ENCODE data around the gene C22orf31.
A peak's percentile ranks its signal among the peaks of the same experiment; 100 is the strongest.
"Not testable (repeated sequence)": the region's sequence is repeated elsewhere in the genome, so short reads cannot be mapped to it uniquely, and the experiment has no call there.

Gene C22orf31

GRCh38 chr22:29040385-29041275 lies 21.0 kb downstream of the C22orf31 start:
- Mint-ChIP-seq H3K4me3 (no peak overlapping the region), H3K9me3 (no peaks in the 10 kb centered on the region), H3K27me3 (peaks cover 9% of the 10 kb centered on the region), H3K36me3 (ENCODE audit: insufficient read depth) (no peaks in the 10 kb centered on the region), H3K27ac (ENCODE audit: low read depth) (no peak overlapping the region), H3K4me1 (no peaks in the 10 kb centered on the region)
- ATAC-seq (replicated peaks; ENCODE audit: extremely low read depth, poor library complexity, severe bottlenecking) = no peak
- peak; percentile 39 to 43 for DNase-seq (ENCODE audit: low spot score in 2 of 2)

- not testable (repeated sequence) for H3K9me3 Mint-ChIP-seq; DNase-seq (ENCODE audit: low spot score in 2 of 2); H3K4me1 Mint-ChIP-seq; H3K27me3 Mint-ChIP-seq; ATAC-seq (replicated peaks; ENCODE audit: extremely low read depth, poor library complexity, severe bottlenecking); H3K27ac Mint-ChIP-seq (ENCODE audit: low read depth); H3K36me3 Mint-ChIP-seq (ENCODE audit: insufficient read depth); H3K4me3 Mint-ChIP-seq
Measured at GRCh38 chr22:29039684-29040083, 21.9 kb downstream of the C22orf31 start.

- no peak overlapping the region for H3K27ac Mint-ChIP-seq (ENCODE audit: low read depth)
Measured at GRCh38 chr22:29039148-29039547, 22.5 kb downstream of the C22orf31 start.

GRCh38 chr22:29037340-29037932 lies 24.2 kb downstream of the C22orf31 start:
- H3K27ac Mint-ChIP-seq (ENCODE audit: low read depth) = no peak overlapping the region
- H3K4me3 Mint-ChIP-seq = no peak overlapping the region
- no peaks in the 10 kb centered on the region for H3K4me1 Mint-ChIP-seq

More at GRCh38 chr22:29039148-29039547, 22.5 kb downstream of the C22orf31 start:
- DNase-seq (ENCODE audit: low spot score in 2 of 2) (no peak), ATAC-seq (replicated peaks; ENCODE audit: extremely low read depth, poor library complexity, severe bottlenecking) (no peak)
- H3K9me3 Mint-ChIP-seq = no peaks in the 10 kb centered on the region
- no peak overlapping the region for H3K4me3 Mint-ChIP-seq
- peaks cover 9% of the 10 kb centered on the region for H3K27me3 Mint-ChIP-seq
- H3K36me3 Mint-ChIP-seq (ENCODE audit: insufficient read depth) = no peaks in the 10 kb centered on the region
- no peaks in the 10 kb centered on the region for H3K4me1 Mint-ChIP-seq

GRCh38 chr22:29032584-29032983 lies 29.0 kb downstream of the C22orf31 start:
- H3K4me1 Mint-ChIP-seq = no peaks in the 10 kb centered on the region
- H3K36me3 Mint-ChIP-seq (ENCODE audit: insufficient read depth) = no peaks in the 10 kb centered on the region
- peaks cover 56% of the 10 kb centered on the region for H3K27me3 Mint-ChIP-seq
- H3K4me3 Mint-ChIP-seq = no peak overlapping the region
- DNase-seq (ENCODE audit: low spot score in 2 of 2) = no peak
- H3K27ac Mint-ChIP-seq (ENCODE audit: low read depth) = no peak overlapping the region
- no peaks in the 10 kb centered on the region for H3K9me3 Mint-ChIP-seq
- ATAC-seq (replicated peaks; ENCODE audit: extremely low read depth, poor library complexity, severe bottlenecking) = no peak

More at GRCh38 chr22:29037340-29037932, 24.2 kb downstream of the C22orf31 start:
- peaks cover 17% of the 10 kb centered on the region for H3K27me3 Mint-ChIP-seq
- H3K36me3 Mint-ChIP-seq (ENCODE audit: insufficient read depth) = no peaks in the 10 kb centered on the region
- no peak for ATAC-seq (replicated peaks; ENCODE audit: extremely low read depth, poor library complexity, severe bottlenecking)
- DNase-seq (ENCODE audit: low spot score in 2 of 2) = no peak
- H3K9me3 Mint-ChIP-seq = no peaks in the 10 kb centered on the region

GRCh38 chr22:29032014-29032475 lies 29.6 kb downstream of the C22orf31 start:
- no peaks in the 10 kb centered on the region for H3K9me3 Mint-ChIP-seq
- no peak overlapping the region for H3K4me3 Mint-ChIP-seq
- H3K4me1 Mint-ChIP-seq = no peaks in the 10 kb centered on the region
- no peak overlapping the region for H3K27ac Mint-ChIP-seq (ENCODE audit: low read depth)
- ATAC-seq (replicated peaks; ENCODE audit: extremely low read depth, poor library complexity, severe bottlenecking) = no peak
- no peak for DNase-seq (ENCODE audit: low spot score in 2 of 2)
- H3K36me3 Mint-ChIP-seq (ENCODE audit: insufficient read depth) = no peaks in the 10 kb centered on the region
- peaks cover 59% of the 10 kb centered on the region for H3K27me3 Mint-ChIP-seq

GRCh38 chr22:29031227-29032011 lies 30.2 kb downstream of the C22orf31 start:
- no peak for DNase-seq (ENCODE audit: low spot score in 2 of 2)
- Mint-ChIP-seq H3K4me3 (peak overlapping the region; percentile 18), H3K4me1 (no peaks in the 10 kb centered on the region), H3K36me3 (ENCODE audit: insufficient read depth) (no peaks in the 10 kb centered on the region), H3K9me3 (no peaks in the 10 kb centered on the region), H3K27ac (ENCODE audit: low read depth) (no peak overlapping the region), H3K27me3 (peaks cover 59% of the 10 kb centered on the region)
- ATAC-seq (replicated peaks; ENCODE audit: extremely low read depth, poor library complexity, severe bottlenecking) = no peak

- no peak for ATAC-seq (replicated peaks; ENCODE audit: extremely low read depth, poor library complexity, severe bottlenecking)
- no peaks in the 10 kb centered on the region for H3K9me3 Mint-ChIP-seq
- peaks cover 59% of the 10 kb centered on the region for H3K27me3 Mint-ChIP-seq
- no peaks in the 10 kb centered on the region for H3K36me3 Mint-ChIP-seq (ENCODE audit: insufficient read depth)
- H3K4me1 Mint-ChIP-seq = no peaks in the 10 kb centered on the region
- H3K4me3 Mint-ChIP-seq = peak overlapping the region; percentile 18
- no peak for DNase-seq (ENCODE audit: low spot score in 2 of 2)
- H3K27ac Mint-ChIP-seq (ENCODE audit: low read depth) = no peak overlapping the region
Measured at GRCh38 chr22:29030618-29031226, 30.9 kb downstream of the C22orf31 start.

- Mint-ChIP-seq H3K9me3 (no peaks in the 10 kb centered on the region), H3K27ac (ENCODE audit: low read depth) (no peak overlapping the region), H3K36me3 (ENCODE audit: insufficient read depth) (no peaks in the 10 kb centered on the region), H3K4me3 (peak overlapping the region; percentile 18), H3K4me1 (no peaks in the 10 kb centered on the region), H3K27me3 (peaks cover 59% of the 10 kb centered on the region)
- DNase-seq (ENCODE audit: low spot score in 2 of 2) (no peak), ATAC-seq (replicated peaks; ENCODE audit: extremely low read depth, poor library complexity, severe bottlenecking) (no peak)
Measured at GRCh38 chr22:29030016-29030617, 31.5 kb downstream of the C22orf31 start.

GRCh38 chr22:29029202-29030000 lies 32.2 kb downstream of the C22orf31 start:
- Mint-ChIP-seq H3K27me3 (peaks cover 59% of the 10 kb centered on the region), H3K27ac (ENCODE audit: low read depth) (no peak overlapping the region), H3K36me3 (ENCODE audit: insufficient read depth) (no peaks in the 10 kb centered on the region), H3K9me3 (no peaks in the 10 kb centered on the region), H3K4me1 (no peaks in the 10 kb centered on the region), H3K4me3 (no peak overlapping the region)
- DNase-seq (ENCODE audit: low spot score in 2 of 2) (no peak), ATAC-seq (replicated peaks; ENCODE audit: extremely low read depth, poor library complexity, severe bottlenecking) (no peak)

GRCh38 chr22:29028468-29028867 lies 33.2 kb downstream of the C22orf31 start:
- Mint-ChIP-seq H3K27ac (ENCODE audit: low read depth) (no peak overlapping the region), H3K4me1 (no peaks in the 10 kb centered on the region), H3K4me3 (no peak overlapping the region), H3K27me3 (peaks cover 59% of the 10 kb centered on the region), H3K36me3 (ENCODE audit: insufficient read depth) (no peaks in the 10 kb centered on the region), H3K9me3 (no peaks in the 10 kb centered on the region)
- no peak for DNase-seq (ENCODE audit: low spot score in 2 of 2)
- no peak for ATAC-seq (replicated peaks; ENCODE audit: extremely low read depth, poor library complexity, severe bottlenecking)

Data from central memory CD8-positive, alpha-beta T cell (primary cell).